Peyer's patch (tissue), 4 donors: Measurements from ENCODE around the gene APOL4. TPM values are rescaled to one million over a fixed set of nuclear protein-coding genes. Genes with fewer than 3 reads are reported as not detected.

Source experiments
- DNase-seq, 3 donors: peaks; one replicate each; pipeline ENCODE4 v3.0.0-alpha.2; 2017 to 2019
- H3K27ac ChIP-seq, 4 donors: fragments of 200-600 bp; sonication (generic); one replicate each; pipeline ENCODE4 v1.5.1; 2016 to 2019
- H3K27me3 ChIP-seq, 2 donors: fragments of 200-600 bp; sonication (generic); one replicate each; pipeline ENCODE4 v1.5.1; 2019
- H3K36me3 ChIP-seq, 3 donors: fragments of 200-600 bp; sonication (generic); one replicate each; pipeline ENCODE4 v1.5.1; 2016 to 2019
- H3K4me1 ChIP-seq, 4 donors: fragments of 200-600 bp; sonication (generic); one replicate each; pipeline ENCODE4 v1.5.1; 2016 to 2019
- H3K4me3 ChIP-seq, 4 donors: fragments of 200-600 bp; sonication (generic); 1 replicate in 3 of 4; 2 replicates in 1 of 4; pipeline ENCODE4 v1.5.1; 2016 to 2019; ENCODE audit warnings: mild to moderate bottlenecking in 1 of 4
- H3K9me3 ChIP-seq, 4 donors: fragments of 200-600 bp; sonication (generic); one replicate each; pipeline ENCODE4 v1.5.1; 2016 to 2019; ENCODE audit warnings: mild to moderate bottlenecking in 1 of 4
- CTCF ChIP-seq, 6 experiments: fragments of 450-650 bp in 4 of 6; fragments of 200-600 bp in 2 of 6; sonication (generic) in 1 of 6; IDR thresholded peaks; one replicate each; pipeline ENCODE4 v1.5.1; 2017 to 2019; ENCODE audit warnings: antibody characterized with exemption in 6 of 6, mild to moderate bottlenecking in 3 of 6, moderate library complexity in 1 of 6
- POLR2A ChIP-seq, 2 donors: fragments of 450-650 bp; IDR thresholded peaks; one replicate each; pipeline ENCODE4 v1.5.1; 2017; ENCODE audit warnings: antibody characterized with exemption in 2 of 2, mild to moderate bottlenecking in 2 of 2, moderate library complexity in 2 of 2
- total RNA-seq, 4 donors: library from RNA; depleted of rRNA; stranded (reverse); fragments of >200 nt; gene quantifications; one replicate each; pipeline ENCODE4 v1.1.0, GENCODE V29; 2016

APOL4 gene
- total RNA-seq, 4 donors from 2014 or later = 0.35 to 3.3 (median 2.5) TPM; not detected in 1

GRCh38 chr22:36227396-36227795 lies 25.8 kb upstream of the APOL4 start:
- no peak overlapping the region for H3K27ac ChIP-seq
- DNase-seq = no peak
- H3K4me3 ChIP-seq = no peak overlapping the region
- H3K9me3 ChIP-seq = no peaks in the 10 kb centered on the region
- no peaks in the 10 kb centered on the region for H3K27me3 ChIP-seq
- H3K4me1 ChIP-seq = no peaks in the 10 kb centered on the region
- no peak for TF ChIP-seq CTCF (IDR thresholded peaks at IDR 0.05)
- no peak for TF ChIP-seq POLR2A (IDR thresholded peaks at IDR 0.05)
- peaks cover 0 to 42% (median 0%) of the 10 kb centered on the region in 3 donors for H3K36me3 ChIP-seq

- no peak overlapping the region for H3K27ac ChIP-seq
- H3K4me1 ChIP-seq = no peaks in the 10 kb centered on the region
- no peaks in the 10 kb centered on the region for H3K27me3 ChIP-seq
- no peak for DNase-seq
- no peak overlapping the region for H3K4me3 ChIP-seq
- H3K36me3 ChIP-seq = peaks cover 0 to 32% (median 0%) of the 10 kb centered on the region in 3 donors
- no peaks in the 10 kb centered on the region for H3K9me3 ChIP-seq
- no peak for TF ChIP-seq CTCF (IDR thresholded peaks at IDR 0.05)
- no peak for TF ChIP-seq POLR2A (IDR thresholded peaks at IDR 0.05)
These were observed 24.6 kb upstream of the APOL4 start for GRCh38 chr22:36226189-36226588.

GRCh38 chr22:36225333-36225922 lies 23.8 kb upstream of the APOL4 start:
- no peak overlapping the region for H3K4me3 ChIP-seq
- TF ChIP-seq POLR2A (IDR thresholded peaks at IDR 0.05) = no peak
- DNase-seq = peak in 1 of 3 donors; percentile 40
- H3K4me1 ChIP-seq = no peaks in the 10 kb centered on the region
- no peak overlapping the region for H3K27ac ChIP-seq
- peaks cover 0 to 25% (median 0%) of the 10 kb centered on the region in 3 donors for H3K36me3 ChIP-seq
- H3K27me3 ChIP-seq = no peaks in the 10 kb centered on the region
- no peaks in the 10 kb centered on the region for H3K9me3 ChIP-seq

- H3K9me3 ChIP-seq = no peaks in the 10 kb centered on the region
- peaks cover 0 to 14% (median 0%) of the 10 kb centered on the region in 3 donors for H3K36me3 ChIP-seq
- no peaks in the 10 kb centered on the region for H3K4me1 ChIP-seq
- TF ChIP-seq POLR2A (IDR thresholded peaks at IDR 0.05) (no peak), CTCF (IDR thresholded peaks at IDR 0.05) (no peak)
- DNase-seq = no peak
- no peak overlapping the region for H3K27ac ChIP-seq
- no peak overlapping the region for H3K4me3 ChIP-seq
- H3K27me3 ChIP-seq = no peaks in the 10 kb centered on the region
These were observed 22.6 kb upstream of the APOL4 start for GRCh38 chr22:36224245-36224644.

- Histone ChIP-seq H3K36me3 (peaks cover 0 to 10% (median 0%) of the 10 kb centered on the region in 3 donors), H3K4me3 (no peak overlapping the region), H3K27me3 (no peaks in the 10 kb centered on the region), H3K4me1 (no peaks in the 10 kb centered on the region), H3K9me3 (no peaks in the 10 kb centered on the region), H3K27ac (no peak overlapping the region)
- no peak for DNase-seq
- TF ChIP-seq CTCF (IDR thresholded peaks at IDR 0.05) (no peak), POLR2A (IDR thresholded peaks at IDR 0.05) (no peak)
These were observed 21.9 kb upstream of the APOL4 start for GRCh38 chr22:36223504-36223903.

GRCh38 chr22:36222887-36223450 lies 21.4 kb upstream of the APOL4 start:
- Histone ChIP-seq H3K9me3 (no peaks in the 10 kb centered on the region), H3K4me1 (no peaks in the 10 kb centered on the region), H3K27ac (no peak overlapping the region), H3K4me3 (no peak overlapping the region), H3K27me3 (no peaks in the 10 kb centered on the region), H3K36me3 (peaks cover 0 to 7% (median 0%) of the 10 kb centered on the region in 3 donors)
- DNase-seq = no peak
- TF ChIP-seq POLR2A (IDR thresholded peaks at IDR 0.05) = no peak
- no peak for TF ChIP-seq CTCF (IDR thresholded peaks at IDR 0.05)
